ENCODE results near the gene C1QTNF9. TPM values are rescaled to one million over a fixed set of nuclear protein-coding genes. Genes with fewer than 3 reads are reported as not detected.

The C1QTNF9 gene
- total and polyA plus RNA-seq, 9 of the 15 experiments (the other 6 are each of a cell fraction or from before 2014, with no cell fraction given), result not detected

DNA sequence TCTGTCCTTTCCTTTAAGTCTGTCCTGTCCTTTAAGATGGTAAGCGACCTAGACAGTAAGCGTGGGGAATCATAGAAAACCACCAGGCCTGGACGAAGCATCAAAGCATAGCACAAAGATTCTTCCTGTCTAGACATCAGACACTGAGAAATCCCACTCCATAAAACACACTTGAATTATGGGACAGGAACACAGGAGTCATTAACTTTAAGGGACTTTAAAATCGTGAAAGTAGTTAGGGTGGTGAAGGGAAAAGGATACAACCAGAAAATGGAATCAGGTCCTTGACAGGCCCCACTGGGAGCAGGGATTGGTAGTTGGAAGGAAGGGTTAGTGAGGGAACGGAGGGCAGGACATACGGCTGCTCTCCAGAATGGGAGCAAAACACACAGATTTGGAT, 31.6 kb upstream of the C1QTNF9 start:
- no peak for TF ChIP-seq RAD51 (IDR thresholded peaks at IDR 0.05; ENCODE audit: borderline replicate concordance, low read depth)
- no peak for TF ChIP-seq RREB1 (CRISPR knock-in tag; IDR thresholded peaks at IDR 0.05)
- no peak for TF ChIP-seq ZNF324 (CRISPR knock-in tag; IDR thresholded peaks at IDR 0.05)
- no peak for TF ChIP-seq RB1 (IDR thresholded peaks at IDR 0.05; ENCODE audit: low read depth)
- no peak for TF ChIP-seq SAP30 (IDR thresholded peaks at IDR 0.05; ENCODE audit: borderline replicate concordance, insufficient read depth, low read depth, low read length, poor library complexity, severe bottlenecking)
- BruUV-seq (replicated peaks), result no TSS peak
- Histone ChIP-seq H3K27me3 (ENCODE audit: control insufficient read depth in 2 of 2, insufficient read depth in 2 of 2, low read length in 2 of 2) (peaks cover 0 to 4% of the 10 kb centered on the region in 2 experiments; a peak in 2 of 5 replicates), H3K4me1 (replicated peaks in 1 of 2; ENCODE audit: control insufficient read depth in 2 of 2, insufficient read depth in 2 of 2, low read length in 2 of 2) (no peaks in the 10 kb centered on the region), H3K9ac (ENCODE audit: insufficient read depth in 1 of 2, low read depth in 2 of 2, low read length in 2 of 2) (no peak overlapping the region), H4K20me1 (replicated peaks; ENCODE audit: control insufficient read depth, insufficient read depth, low read length) (no peaks in the 10 kb centered on the region), H3K27ac (ENCODE audit: extremely low read depth, low read depth, low read length) (no peak overlapping the region), H3K79me2 (ENCODE audit: control insufficient read depth, insufficient read depth, low read length) (no peaks in the 10 kb centered on the region), H2AFZ (ENCODE audit: low read depth, low read length) (no peak overlapping the region), H3K9me1 (ENCODE audit: control insufficient read depth, insufficient read depth, low read length) (no peaks in the 10 kb centered on the region), H3K4me3 (no peak overlapping the region), H3K36me3 (ENCODE audit: control insufficient read depth, insufficient read depth, low read length) (no peaks in the 10 kb centered on the region), H3K9me3 (replicated peaks; ENCODE audit: control insufficient read depth, insufficient read depth, low read depth, low read length) (no peaks in the 10 kb centered on the region), H3K4me2 (ENCODE audit: insufficient read depth, low read length) (no peak overlapping the region)
- in situ Hi-C loops (cut with MboI), result no loop called here
- no peak for DNase-seq (ENCODE audit: extremely low read depth in 1 of 4, low spot score in 3 of 4)
- POLR2A ChIA-PET, result no interaction called here
- intact Hi-C loops (cut with micrococcal nuclease), result no loop called here
- CTCF ChIA-PET (ENCODE audit: low intra/inter-chr PET ratio), result no interaction called here
- 0% methylated on average over 6 of the region's 6 CpGs for WGBS (ENCODE audit: insufficient coverage, low coverage, missing lambda C conversion rate)
- ATAC-seq, result no peak
- no peak for FAIRE-seq
